Activated effector memory CD4-positive, alpha-beta T cell treated with anti-CD3 and anti-CD28 coated beads, Interleukin-2, amount 50 U/mL, for 16 hours (primary cell): ENCODE measurements around the gene MAP1B.

Experiments used
- DNase-seq: peaks from one replicate; pipeline ENCODE4 v3.0.0-alpha.2; 2020

MAP1B gene

DNA sequence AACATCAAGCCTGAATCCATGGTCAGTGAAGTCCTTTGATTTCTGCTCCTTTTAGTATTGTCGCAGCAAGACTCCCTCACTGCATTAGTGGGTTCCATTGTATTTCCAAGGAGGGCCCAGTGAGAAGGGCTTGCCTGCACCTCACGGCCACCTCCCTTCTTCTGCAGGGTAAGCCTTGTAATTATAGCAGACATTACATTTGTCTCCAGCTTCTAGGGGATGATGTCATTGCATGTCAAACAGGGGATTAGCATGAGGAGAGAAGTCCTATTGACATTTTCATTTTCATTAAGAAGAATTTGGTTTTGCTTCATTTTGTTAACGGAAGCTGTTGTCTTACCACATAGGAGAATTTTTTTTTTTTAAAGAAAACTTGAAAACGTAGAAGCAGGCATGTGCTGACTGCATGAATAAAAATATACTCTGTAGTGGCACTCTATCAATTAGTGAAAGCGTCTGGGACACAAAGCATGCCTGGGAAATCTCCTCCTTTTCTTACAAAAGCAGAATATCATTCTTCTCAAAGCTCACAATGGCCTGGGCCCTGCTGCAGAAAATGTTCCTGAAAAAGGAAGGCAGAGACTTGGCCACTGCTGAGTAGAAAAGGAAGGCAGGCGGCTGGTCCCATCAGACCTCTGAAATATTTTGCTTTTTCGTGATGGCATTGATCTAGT lies 27.1 kb downstream of the MAP1B start:
- DNase-seq = no peak

DNA sequence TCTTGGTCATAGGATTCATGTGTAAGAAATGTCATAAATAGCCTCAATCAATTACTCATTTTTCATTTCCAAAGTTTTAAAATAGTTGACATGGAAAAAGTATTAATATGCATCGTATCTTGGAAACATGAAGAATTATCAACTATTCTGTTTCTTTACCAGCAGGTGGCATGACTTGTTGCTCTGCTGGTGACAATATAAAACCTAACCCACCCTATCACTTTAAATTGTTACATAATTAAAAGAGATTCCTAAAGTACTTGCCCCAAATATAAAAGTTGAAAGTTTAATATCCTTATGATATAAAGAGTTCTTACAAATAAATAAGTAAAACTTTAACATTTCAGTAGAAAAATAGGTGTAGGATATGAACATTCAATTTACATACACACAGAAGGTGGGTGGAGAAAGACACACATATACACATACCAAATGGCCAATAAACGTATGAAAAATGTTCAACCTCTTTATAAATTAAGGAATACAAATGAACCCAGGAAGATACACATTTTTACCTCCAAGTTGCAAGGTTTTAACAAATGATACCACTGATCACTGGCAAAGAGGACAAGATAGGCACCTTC lies 30.6 kb downstream of the MAP1B start:
- no peak for DNase-seq

DNA sequence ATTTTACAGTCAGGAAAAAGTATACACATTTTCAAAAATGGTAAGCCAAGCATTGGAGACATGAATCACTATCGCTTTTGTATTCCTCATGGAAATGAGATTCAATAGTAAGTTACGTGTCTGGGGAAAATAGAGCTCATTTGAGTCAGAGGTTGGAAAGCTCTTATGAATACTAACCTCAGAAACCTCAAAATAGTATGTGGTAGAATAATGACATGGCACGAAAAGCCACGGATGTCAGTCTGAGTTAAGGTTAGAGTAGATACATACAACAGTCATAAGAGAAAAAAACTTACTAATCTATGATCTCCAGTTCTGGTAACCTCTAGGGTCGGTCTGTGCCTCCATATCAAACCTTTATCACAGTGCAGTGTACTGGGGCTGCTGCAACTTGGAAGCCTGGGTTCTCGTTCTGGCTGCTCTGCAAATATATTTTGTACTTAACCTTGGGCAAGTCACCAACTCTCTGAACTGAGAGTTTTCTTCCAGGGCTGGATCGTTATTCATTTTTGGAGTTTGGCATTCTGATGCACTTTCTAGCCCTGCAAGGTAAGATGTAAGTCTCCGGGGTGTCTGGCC lies 31.8 kb downstream of the MAP1B start:
- DNase-seq = no peak

DNA sequence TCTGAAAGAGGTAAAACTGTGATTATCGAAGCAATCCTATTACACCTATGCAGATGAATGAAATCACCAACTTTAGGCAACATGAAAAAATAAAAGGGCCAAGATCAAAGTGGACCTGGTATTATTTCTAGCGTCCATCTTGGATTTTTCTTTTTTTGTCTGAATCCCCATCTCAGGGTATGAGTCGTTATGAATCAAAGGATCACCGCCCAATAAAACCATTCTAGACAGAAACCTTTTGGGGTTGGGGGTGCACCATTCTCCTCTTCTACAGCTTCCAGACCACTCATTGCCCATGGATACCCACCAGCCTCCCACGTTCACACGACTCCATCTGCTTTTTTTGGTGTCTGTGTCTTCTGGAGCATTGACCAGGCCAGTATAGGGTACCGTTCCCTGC lies 33.4 kb downstream of the MAP1B start:
- no peak for DNase-seq

DNA sequence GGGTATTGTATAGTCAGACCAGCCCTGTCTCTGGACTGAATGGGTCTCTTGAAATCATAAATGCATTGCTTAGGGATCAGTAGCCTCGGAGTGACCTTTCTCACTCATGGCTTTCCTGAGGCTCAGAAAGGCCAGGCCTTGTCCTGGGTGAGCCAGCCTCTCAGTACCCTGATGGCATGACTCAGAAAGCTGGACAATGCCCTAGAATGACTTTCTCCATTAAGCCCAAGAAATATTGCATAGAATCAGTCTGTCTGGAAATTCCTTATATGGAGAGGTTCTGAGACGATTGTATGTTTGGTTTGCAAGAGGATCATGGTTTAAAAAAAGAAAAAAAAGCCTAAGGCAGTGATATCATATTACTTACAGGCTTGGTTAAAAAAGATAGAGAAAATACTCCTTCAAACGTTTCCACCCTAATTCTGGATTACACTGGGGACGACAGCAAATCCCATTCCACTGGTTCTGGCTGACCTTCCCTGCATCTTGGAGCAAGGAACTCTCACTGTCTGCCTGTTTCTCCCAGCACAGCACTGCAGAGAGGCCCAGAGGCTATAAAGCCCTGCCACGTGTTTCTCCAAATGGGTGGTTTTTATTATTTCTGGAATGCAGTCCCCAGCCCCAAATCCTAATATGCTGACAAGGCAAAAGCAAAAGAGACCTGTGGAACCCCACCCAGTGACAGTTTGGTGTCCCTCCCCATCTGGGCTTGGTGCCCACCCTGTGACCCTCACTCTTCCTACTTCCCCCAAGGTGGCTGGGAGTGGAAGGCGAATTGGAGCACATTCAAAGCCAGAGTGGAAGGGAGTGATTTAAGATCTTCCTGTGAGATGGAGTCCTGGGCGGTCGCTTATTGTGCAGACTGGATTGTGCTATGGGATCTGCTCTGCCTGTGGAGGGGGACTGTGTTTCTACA lies 34.4 kb downstream of the MAP1B start:
- DNase-seq = no peak

DNA sequence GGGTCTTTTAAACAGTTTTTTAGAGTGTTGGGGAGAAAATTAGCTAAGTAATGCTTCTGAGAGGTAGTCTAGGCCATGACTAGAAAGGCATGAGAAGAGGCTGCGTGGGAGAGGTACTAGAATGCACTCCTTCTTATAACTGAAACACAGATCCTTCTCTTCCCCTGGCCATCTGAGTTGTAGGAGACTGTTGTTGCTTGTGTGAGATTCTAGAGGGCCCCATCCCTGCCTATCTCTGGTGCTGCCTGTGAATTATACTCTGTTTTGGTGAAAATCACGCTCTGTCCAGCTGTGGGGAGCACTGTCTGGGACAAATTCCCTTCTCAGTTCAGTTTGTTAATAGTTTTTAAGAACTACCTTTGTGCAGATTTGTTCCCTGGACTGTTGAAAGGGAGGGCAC lies 37.5 kb downstream of the MAP1B start:
- no peak for DNase-seq

DNA sequence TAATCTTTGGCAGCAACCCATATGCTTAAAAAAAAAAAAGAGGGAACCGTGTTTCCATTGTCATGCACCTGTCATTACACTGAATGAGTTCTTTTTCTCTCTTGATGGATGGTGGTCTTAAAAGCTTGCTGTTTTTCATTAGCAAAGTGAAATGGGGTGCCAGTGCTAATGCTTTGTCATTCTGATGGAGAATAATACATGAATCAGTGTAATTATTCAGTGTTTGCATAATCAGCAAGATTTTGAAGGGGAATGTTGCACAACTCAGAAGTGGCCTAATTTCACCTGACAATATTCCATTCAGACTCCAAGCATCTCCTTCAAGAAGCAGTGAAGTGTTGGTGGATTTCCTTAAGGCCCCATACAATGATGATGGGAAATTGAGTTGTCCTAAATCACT lies 38.1 kb downstream of the MAP1B start:
- DNase-seq = no peak

DNA sequence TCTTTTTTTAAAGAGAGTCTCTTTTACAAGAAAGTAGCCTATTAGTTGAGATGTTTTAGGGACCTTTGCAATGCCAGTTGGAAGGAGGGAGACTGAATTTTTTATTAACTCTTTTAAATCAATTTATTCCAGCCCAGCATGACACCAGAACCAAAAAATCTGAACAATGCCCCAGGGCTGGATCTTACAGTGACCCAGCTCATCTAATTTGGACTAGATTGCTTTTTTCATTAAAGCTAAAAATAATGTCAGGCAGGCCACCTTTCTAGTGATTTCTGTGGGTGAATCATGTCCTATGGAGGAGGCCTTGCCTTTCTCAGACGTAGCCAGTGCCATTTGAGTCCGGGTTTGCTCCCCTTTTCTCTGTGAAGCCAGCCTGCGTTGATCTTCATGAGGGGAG lies 38.8 kb downstream of the MAP1B start:
- DNase-seq = no peak

DNA sequence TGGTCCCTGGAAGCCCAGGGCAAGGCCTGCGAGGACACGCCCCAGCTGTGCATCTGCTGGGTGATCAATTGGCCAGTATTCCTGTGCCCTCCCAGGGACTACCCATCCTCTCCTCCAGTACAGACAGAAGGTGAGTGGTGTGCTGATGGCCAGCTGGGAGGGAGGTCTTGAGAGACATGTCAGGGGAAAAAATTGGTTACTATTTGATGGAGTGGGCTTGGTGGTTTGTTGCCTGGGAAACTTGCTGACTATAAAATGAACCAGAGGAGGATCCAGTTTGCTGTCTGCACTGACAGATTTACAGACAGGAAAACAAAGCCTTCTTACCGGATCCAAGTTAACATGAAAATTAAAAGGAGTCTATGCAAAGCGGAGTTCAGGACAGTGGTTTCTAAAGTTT lies 40.3 kb downstream of the MAP1B start:
- DNase-seq = no peak

DNA sequence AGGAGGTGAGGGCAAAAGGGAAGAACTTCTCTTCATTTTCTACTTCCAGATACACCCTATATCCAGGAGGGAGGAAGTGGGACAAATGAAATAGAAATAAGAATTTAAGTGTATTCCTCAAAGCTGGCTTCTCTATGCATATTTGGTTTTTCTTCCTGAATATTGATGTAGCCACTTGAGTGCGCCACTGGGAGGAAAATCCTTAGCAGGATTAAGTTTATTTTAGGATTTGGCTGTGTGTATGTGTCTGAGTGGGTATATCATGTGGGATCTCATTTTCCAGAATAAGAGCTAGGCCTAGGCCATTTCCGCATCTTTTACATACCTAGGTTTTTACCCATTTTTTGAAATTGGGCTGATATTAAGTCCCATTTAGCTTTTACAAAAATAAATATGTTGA lies 42.5 kb downstream of the MAP1B start:
- no peak for DNase-seq

DNA sequence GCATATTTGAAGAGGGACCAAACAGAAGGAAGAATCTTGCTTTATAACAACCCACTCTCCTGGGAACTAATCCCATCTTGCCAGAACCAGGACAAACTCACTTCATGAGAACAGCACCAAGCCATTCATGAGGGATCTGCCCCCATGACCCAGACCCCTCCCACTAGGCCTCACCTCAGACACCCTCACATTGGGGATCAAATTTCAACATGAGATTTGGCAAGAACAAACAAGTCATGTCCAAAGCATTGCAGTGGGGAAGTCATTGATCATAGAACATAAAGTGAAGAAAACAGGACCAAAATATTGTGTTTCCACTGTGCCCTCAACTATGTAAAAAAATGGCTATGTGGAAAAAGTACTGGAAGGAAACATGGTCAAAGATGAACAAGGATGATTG lies 43.9 kb downstream of the MAP1B start:
- no peak for DNase-seq

DNA sequence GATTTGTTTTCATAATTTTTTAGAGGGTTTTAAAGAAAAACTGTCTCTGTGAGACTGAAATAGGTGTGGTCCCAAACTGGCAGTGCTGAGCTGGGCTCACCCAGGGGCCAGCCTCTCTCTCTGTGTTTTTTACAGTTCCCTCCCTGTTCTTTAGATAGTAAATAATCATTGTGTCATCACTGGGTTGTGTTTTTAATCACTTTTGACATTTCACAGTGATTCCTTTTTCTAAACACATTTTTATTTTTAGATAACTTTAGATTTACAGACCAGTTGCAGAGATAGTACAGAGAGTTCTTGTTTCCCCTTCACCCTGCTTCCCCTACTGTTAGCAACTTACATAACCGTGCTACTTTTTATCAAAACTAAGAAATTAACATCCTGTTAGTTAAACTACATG lies 44.4 kb downstream of the MAP1B start:
- no peak for DNase-seq

DNA sequence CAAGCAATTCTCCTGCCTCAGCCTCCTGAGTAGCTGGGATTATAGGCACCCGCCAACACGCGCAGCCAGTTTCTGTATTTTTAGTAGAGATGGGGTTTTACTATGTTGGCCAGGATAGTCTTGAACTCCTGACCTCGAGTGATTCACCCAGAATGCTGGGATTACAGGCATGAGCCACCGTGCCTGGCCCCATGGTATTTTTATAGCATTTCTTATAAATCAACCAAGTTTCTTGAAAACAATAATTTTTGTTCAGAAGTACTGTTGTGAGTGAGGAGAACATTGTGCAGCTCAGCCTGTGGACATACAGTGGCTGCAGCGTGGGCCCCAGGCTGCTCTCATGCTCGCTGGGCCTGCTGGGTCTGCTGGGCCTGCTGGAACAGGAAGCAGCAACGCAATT lies 45.3 kb downstream of the MAP1B start:
- no peak for DNase-seq

DNA sequence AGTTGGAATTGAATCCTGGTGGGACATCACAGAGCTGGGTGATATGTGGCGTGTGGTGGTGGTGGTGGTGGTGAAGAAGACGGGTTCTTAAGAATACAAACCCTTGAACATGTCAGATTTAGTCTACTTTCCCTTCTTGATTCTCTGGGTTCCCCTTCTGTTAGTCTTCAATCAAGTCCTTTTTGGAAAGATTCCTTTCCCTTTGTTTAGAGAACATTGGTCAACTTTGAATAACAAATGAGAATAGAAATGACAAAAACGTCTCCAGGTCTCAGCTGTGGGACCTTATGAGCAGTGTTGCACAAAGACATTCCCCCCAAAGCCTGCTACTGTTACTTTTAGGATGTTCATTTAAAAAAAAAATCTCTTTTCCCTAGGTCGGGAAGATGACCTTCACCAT lies 46.3 kb downstream of the MAP1B start:
- DNase-seq = no peak

DNA sequence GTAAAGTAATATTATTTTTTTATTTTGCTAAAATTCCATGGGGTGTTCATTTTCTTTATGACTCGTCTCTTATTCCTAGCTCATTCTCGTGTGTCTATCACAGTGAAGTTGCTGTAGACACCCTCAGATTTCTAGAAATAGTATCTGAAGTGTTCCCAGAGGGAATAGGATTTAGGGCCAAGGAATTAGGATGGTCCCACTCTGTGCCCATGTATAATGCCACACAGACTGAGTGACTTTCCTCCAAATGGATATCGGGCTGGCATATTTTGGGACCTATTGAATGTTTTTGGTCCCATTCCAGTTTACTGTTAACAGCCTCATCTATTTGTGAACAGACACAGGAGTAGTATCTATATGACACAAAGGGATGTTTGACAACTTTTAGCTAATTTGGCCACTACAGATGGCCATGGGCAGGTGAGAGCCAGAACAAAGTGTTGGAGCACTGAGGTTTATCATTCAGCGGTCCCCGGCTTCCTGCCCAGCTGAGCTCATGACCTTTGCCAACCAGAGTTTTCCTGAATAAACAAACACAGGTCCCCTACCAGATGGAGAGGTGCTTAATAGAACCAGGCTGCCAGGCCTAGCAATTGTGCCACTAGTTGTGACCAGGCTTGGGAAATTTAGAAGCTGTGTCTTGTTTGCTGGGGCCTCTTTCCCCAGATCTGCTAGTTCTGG lies 46.9 kb downstream of the MAP1B start:
- DNase-seq = no peak

DNA sequence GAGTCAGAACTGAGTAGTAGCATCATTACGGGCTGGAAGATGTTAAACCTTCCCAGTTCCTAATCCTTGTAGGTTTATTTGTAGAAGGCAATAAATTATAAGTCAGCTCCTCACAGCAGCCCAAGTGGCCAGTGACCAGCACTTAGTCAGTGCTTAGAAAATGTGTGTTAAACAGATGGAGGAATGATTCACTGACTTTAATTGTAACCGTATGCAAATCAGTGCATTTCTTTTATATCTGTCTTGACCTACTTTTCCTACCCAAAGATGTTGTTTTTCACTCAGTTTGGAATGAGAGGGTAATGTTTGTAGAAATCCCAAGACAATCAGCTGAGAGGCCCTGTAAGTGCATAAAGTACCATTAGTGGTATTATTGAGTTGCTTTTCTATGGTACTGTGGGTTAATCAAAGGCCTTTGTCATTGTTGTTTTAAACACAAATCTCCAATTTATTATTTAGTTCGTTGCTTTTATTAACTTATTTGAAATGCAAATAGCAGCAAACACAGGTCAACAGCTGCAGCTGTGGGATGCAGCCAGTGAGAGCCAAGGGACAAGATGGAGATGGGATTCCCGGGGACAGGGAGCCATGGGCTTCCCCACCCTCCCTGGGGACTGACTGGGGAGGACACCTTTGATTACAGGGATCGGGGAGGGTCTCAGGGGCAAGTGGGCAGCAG lies 49.8 kb downstream of the MAP1B start:
- DNase-seq = no peak

DNA sequence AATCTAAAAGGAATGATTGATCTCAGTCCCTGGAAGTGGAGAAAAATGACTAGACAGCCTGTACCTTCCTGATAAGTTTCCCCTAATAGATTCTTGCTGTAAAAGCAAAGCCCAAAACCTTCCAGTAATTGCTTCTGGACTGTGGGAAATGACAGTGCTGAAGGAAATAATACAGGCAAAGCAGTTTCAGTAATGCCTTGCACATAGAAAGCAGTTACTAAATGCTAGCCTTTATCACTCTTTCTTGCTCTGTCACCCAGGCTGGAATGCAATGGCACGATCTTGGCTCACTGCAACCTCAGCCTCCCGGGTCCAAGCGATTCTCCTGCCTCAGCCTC lies 50.3 kb downstream of the MAP1B start:
- no peak for DNase-seq

DNA sequence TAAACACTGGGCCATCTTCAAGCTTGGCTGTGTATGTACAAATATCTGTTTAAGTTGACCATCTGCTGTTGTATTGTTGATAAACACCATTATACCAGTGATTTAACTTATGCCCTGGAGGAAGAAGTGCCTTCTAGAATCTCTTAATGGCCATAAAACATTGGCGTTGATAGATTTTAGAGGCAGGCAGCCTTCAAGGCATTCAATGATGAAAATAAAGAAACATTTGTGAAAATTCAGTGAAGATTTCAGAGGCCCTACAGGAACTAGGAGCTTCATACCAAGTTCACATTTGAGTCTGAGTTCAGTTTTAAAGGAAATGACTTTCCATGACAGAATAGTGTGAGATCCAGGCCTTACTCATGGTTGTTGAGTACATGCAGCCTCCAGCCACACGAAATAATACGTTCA lies 52.2 kb downstream of the MAP1B start:
- DNase-seq = no peak

DNA sequence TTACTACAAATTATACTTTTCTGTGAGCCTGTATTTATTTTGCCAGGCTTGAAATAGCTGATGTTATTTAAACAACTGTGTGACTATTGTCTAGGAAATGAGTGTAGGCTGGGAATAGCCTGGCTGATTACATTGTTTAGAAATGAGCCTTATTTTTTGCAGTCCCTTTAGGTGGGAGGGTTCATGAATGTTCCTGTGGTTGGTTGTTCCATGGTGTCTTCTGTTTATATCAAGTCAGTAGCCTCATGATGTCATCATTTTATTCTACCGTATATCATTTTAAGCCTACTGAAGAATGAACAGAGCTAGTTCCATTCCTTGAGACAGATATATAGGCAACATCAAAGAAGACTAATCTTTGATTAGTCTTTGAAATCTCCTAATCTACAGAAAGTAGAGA lies 53.1 kb downstream of the MAP1B start:
- no peak for DNase-seq

DNA sequence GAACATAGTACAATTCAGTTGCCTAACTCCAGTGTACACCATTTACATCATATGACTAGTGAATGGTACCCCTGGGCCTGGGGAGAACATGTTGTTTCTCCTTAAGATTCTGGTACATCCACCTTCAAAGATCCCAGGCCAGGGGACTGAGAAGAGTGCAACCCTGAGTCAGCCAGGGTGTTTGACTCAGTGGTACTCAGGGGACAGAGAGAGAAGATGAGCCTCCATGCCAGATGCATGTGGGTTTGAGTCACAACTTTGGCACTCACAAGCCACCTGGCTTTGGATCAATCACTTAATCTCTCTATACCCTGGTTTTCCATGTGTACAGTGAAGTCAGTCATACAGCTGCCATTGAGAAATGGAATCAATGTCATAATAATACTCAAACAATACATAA lies 53.7 kb downstream of the MAP1B start:
- DNase-seq = no peak

DNA sequence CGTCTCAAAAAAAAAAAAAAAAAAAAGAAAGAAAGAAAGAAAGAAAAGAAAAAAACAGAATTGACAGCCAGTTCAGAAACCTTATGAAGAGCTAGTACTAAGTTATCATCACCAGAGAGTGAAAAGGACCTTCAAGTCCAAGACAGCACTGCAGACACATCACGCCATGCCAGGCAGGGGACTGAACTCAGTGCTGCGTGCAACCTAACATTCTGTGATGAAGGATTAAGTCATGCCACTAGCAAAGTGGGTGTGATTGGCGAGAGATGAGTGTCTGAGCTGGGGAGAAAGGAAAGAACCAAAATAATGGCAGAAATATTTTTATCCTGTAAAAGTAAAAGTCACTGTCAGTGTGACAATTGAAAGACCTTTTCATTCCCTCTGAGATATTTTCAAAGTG lies 54.7 kb downstream of the MAP1B start:
- DNase-seq = no peak

DNA sequence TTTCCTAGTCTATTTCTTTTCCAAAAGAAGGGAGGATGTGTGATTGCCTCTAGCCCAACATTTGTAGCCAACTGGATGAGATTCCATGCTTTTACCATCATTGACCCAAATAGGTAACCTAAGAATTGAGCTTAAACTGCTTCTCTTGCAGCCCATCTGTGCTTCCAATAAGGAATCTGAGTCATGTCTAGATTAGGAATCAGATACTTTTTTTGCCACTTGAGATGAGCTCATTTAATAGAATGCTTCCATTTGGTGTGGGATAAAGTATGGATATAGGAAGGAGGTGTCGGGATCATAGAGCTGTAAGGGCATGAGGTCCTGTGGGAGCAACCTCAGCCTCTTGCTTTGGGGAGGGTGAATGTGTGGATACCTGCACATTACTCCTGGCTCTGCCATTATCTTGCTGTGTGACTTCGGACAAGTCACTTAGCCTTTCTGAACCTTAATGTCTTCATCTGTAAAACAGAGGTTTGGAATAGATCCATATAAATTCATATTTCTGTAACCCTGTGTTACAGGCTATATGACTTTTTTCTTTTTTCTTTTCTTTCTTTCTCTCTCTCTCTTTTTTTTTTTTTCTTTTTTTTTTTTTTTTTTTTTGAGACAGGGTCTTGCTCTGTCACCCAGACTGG lies 56.2 kb downstream of the MAP1B start:
- DNase-seq = no peak
